NB4 (cell line): ENCODE data around the gene RAD18.

ENCODE experiments used
- MYC ChIP-seq: IDR thresholded peaks from 2 replicates; pipeline ENCODE4 v1.6.1; 2011; ENCODE audit warnings: low read depth, low read length
- POLR2A ChIP-seq: IDR thresholded peaks from 2 replicates; pipeline ENCODE4 v1.6.1; 2011; ENCODE audit warnings: mild to moderate bottlenecking; ENCODE audit not compliant: insufficient read length; ENCODE audit errors: extremely low read depth
- TF ChIP-seq, protein P1 (sequence below): IDR thresholded peaks from one replicate; pipeline ENCODE4 v1.5.1; 2012; ENCODE audit warnings: low read depth, low read length
- TF ChIP-seq, protein P2 (sequence below): IDR thresholded peaks from 2 replicates; pipeline ENCODE4 v1.6.1; 2011; ENCODE audit warnings: low read depth, low read length

DNA sequence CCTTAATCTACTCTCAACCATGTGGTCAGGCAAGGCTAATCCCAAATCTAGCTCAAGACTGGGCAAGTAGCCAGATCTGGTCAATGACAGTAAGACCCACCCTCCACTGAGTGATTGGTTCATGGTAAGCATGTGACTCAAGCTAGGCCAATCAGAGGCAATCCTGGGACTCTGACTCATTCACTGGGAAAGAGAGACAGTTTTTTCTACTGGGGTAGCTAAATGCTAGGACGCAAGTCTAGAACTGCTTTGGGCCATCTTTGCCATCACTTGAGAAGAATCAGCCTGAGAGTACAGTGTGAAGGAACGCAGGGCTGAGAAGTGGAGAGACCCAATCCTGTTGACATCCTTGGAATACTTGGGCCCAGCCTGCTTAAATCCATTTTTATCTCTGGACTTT lies 9.4 kb upstream of the RAD18 start:
- no peak for TF ChIP-seq POLR2A
- TF ChIP-seq, protein P1, sequence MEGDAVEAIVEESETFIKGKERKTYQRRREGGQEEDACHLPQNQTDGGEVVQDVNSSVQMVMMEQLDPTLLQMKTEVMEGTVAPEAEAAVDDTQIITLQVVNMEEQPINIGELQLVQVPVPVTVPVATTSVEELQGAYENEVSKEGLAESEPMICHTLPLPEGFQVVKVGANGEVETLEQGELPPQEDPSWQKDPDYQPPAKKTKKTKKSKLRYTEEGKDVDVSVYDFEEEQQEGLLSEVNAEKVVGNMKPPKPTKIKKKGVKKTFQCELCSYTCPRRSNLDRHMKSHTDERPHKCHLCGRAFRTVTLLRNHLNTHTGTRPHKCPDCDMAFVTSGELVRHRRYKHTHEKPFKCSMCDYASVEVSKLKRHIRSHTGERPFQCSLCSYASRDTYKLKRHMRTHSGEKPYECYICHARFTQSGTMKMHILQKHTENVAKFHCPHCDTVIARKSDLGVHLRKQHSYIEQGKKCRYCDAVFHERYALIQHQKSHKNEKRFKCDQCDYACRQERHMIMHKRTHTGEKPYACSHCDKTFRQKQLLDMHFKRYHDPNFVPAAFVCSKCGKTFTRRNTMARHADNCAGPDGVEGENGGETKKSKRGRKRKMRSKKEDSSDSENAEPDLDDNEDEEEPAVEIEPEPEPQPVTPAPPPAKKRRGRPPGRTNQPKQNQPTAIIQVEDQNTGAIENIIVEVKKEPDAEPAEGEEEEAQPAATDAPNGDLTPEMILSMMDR = no peak
- TF ChIP-seq, protein P2, sequence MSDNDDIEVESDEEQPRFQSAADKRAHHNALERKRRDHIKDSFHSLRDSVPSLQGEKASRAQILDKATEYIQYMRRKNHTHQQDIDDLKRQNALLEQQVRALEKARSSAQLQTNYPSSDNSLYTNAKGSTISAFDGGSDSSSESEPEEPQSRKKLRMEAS = no peak
- TF ChIP-seq MYC = no peak
